CD1c-positive myeloid dendritic cell (primary cell): Measurements from ENCODE around the gene CPNE8.
"Not testable (repeated sequence)": the region's sequence is repeated elsewhere in the genome, so short reads cannot be mapped to it uniquely, and the experiment has no call there.

ENCODE experiments used
- DNase-seq: peaks from one replicate; pipeline ENCODE4 v3.0.0-alpha.2; 2016; ENCODE audit errors: extremely low spot score

Gene CPNE8

DNA sequence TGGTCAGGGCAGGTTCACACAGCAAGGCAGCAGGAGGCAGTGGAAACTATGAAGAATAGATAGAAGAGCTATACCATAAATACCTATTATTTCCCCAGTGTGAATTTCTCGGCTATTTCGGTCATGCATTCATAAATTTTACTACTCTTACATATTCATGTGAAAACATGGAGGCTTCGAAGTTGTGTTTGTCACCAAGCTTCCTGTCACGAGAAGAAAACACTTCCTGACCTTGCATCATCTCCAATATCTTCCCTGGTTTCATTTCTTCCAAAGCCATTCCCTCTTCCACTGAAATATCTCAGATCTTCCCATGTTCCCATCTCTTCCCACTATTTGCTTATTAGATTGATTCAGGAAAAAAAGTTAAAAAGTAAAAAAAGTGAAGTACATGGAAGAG is 80.4 kb downstream of the CPNE8 start:
- no peak for DNase-seq

DNA sequence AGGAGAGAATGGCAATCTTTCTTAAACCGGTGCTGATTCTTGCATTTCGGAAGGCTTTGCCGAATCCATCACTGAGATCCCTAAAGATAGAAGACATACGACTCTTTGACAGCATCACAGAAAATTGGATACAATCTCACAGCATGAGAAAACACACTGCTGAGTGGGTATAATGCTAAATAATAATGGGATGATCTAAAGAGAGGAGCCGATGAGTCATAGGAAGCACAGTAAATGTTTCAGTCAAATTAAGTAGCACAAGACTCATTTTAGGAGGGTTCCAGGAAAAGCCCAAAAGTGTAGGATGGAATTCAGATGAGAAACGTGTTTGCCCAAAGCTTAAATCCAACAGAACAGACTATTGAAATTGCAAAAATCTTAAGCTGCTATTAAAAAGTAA is 81.7 kb downstream of the CPNE8 start:
- DNase-seq: no peak

DNA sequence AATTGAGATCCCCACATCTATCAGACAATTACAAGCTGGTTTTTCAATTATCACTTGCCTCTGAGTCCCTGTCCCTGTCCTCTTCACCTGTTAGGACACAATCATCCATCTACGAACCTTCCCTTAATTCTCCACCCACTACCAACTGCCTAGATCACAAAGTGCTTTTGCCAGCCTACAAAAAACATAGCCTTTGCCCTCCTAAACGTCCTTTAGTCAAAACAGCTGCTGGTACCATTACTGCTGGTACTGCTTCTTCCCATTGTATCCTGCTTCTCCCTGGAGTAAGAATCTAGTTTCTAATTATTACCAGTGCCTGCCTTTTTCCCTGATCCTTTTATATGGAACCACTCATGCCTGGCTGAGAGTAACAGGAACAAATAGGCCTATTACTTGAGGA is 82.1 kb downstream of the CPNE8 start:
- DNase-seq: no peak

DNA sequence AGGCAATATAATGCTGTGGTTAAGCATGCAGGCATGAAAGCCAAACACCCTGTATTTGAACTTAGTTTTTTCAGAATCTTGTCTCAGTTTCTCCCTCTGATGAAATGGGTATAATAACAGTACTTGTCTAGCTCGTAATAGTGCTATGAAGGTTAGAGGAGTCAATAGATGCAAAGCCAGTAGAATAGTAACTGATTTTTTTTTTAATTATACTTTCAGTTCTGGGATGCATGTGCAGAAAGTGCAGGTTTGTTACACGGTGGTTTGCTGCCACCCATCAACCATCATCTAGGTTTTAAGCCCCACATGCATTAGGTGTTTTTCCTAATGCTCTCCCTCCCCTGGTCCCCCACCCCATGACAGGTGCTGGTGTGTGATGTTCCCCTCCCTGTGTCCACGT is 87.4 kb downstream of the CPNE8 start:
- no peak for DNase-seq

DNA sequence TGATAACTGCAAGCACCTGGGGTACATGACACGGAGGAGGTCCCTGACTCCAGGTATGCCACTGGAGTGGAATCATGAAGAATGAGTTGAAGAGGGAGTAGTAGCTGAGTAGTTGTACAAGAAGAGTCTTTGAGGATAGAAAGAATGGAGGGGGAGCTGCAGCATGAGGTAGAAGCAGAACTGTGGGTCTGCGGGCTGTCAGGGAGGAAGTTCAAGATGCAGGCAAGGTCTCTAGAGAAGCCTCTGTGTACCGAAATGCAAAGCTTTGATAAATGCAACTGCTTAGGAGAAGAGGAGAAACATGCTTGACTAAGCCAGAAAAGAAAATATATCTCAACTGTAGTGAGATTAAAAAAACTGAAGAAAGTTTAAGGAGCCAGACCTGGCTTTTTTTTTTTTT is 91.5 kb downstream of the CPNE8 start:
- no peak for DNase-seq

DNA sequence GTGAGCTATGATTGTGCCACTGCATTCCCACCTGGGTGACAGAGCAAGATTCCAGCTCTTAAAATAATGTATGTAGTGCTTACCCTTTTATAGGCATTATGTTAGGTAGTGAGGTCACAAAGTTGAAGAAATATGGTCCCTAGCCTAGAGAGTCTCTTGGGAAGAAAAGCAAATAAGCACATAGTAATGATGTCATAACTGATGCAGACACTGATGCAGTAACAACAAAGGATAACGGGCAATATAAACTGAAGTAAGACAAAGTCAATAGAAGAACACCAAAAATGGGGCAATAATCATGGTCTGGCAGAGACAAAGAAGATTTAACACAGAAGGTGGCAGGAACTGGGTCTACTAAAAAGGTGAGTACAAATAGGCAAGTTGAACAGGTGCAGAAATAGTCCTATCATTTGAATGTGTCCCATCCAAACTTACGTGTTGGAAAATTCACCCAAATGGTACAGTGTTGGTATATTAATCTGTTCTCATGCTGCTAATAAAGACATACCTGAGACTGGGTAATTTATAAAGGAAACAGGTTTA is 93.5 kb downstream of the CPNE8 start:
- DNase-seq: no peak

DNA sequence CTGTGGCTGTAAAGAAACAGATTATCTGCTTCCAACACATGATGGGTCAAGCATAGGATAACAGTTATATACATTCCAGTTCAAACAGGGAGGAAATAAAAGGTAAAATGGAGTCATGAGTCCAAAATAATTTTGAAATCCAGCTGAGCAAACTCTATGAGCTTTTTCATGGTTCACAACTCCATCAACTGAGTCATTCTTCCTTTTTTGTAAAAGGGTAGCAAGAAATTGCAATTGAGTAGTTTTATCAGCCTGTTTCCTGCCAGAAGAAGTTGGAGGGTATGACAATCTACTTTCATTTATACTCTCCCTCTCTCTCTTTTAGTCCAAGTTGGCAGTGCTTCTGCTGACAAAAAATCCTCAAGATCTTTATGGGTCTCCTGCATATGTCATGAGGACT is 95.6 kb downstream of the CPNE8 start:
- DNase-seq: no peak

DNA sequence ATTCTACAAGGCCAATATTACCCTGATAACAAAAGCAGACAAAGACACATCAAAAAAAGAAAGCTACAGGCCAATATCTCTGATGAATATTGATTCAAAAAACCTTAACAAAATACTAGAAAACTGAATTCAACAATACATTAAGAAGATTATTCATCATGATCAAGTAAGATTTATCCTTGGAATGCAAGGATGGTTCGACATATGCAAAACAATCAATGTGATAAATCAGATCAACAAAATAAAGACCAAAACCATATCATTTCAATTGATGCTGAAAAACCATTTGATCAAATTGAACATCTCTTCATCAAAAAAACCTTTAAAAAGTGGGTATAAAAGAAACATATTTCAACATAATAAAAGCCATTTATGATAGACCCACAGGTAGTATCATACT is 117.3 kb downstream of the CPNE8 start:
- DNase-seq: no peak

DNA sequence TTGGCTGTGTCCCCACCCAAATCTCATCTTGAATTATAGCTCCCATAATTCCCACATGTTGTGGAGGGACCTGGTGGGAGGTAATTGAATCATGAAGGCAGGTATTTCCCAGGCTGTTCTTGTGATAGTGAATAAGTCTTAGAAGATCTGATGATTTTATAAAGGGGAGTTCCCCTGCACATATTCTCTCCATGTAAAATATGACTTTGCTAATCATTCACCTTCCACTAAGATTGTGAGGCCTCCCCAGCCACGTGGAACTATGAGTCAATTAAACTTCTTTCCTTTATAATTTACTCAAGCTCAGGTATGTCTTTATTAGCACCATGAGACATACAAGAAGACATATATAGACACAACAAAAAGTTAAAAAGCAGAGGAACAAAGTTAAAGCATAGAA is 120.0 kb downstream of the CPNE8 start:
- DNase-seq: no peak

DNA sequence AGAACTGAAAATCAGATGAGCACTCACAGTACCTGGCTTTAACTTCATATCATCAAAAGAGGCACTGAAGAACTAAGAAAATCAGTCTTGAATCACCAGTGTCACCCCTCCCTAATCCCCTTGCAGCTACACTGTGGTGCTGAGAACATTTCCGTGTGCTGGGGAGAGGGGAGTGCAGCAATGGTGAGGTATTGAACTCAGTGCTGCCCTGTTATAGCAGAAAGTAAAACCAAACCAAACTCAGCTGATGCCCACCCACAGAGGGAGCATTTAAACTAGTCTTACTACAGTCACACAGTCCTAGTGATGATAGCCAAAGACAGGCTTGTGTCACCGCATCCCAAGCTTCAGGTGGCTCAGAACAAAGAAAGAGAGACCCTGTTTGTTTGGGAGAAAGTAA is 122.1 kb downstream of the CPNE8 start:
- DNase-seq: no peak

DNA sequence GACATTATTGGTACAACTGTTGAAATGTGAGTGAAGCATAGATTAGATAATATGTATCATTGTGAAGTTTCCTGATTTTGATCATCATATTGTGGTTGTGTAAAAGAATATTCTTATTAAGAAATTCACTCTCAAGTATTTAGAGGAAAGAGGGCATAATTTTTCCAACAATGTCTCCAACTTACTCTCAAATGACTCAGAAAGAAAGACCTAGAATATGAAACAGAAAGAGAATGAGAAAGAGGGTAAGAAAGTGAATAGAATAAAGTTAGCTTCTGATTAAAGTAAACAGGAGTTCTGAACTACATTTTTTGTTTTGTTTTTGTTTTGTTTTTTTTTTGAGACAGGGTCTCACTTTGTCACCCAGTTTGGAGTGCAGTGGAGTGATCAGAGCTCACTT is 123.0 kb downstream of the CPNE8 start:
- no peak for DNase-seq

DNA sequence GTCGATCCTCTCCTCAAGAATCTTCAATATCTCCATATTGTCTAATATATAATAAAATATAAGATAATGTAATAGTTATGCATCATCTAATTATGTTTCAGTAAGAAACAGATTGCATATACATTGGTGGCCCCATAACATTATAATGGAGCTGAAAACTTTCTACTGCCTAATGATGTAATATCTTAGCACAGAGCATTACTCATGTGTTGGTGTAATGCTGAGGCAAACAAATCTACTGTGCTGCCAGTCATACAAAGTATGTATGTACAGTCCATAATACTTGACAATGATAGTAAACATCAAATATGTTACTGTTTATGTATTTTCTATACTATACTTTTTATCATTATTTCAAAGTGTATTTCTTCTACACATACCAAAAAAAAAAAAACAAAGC is 128.7 kb downstream of the CPNE8 start:
- no peak for DNase-seq

DNA sequence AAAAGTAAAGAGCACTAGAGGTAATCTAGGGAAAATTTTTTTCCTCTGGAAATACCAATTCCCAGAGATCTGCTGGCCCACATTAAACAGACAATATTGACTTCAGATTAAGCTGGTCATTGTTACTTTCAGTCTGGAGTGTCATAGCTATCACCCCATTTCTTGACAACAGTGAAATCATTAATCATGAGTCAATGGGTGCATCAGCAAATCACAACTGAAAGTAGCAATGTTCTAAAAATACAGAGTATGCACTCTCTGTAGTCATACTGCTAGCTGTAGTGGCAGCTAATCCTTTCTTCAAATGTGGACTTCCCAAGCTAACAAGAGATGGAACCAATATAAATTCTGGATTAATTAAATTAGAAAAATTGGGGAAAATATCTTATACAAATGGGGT is 129.9 kb downstream of the CPNE8 start:
- DNase-seq: no peak

DNA sequence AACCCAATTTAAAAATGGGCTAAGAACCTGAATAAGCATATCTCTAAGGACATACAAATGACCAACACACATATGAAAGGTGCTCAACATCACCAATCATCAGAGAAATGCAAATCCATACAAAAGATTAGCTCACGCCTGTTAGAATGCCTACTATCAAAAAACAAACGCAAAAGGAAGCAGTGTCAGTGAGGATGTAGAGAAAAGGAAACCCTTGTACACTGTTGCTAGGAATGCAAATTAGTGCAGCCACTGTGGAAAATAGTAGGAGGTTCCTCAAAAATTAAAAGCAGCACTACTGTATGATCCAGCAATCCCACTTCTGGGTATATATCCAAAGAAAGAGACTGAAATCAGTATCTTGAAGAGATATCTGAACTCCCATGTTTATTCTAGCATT is 133.0 kb downstream of the CPNE8 start:
- no peak for DNase-seq

DNA sequence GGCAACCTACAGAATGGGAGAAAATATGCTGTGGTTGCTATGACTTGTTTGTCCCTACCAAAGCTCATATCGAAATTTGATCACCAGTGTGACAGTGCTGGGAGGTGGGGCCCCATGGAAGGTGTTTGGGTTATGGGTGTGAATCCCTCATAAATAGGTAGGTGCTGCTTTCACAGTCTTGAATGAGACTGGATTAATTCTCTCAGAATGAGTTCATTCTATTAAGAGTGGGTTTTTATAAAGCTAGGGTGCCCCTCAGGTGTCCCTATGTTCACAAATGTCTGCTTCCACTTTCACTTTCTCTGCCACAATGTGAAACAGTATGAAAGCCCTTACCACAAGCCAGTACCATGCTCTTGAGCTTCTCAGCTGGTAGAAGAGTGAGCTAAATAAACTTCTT is 133.5 kb downstream of the CPNE8 start:
- DNase-seq: no peak

DNA sequence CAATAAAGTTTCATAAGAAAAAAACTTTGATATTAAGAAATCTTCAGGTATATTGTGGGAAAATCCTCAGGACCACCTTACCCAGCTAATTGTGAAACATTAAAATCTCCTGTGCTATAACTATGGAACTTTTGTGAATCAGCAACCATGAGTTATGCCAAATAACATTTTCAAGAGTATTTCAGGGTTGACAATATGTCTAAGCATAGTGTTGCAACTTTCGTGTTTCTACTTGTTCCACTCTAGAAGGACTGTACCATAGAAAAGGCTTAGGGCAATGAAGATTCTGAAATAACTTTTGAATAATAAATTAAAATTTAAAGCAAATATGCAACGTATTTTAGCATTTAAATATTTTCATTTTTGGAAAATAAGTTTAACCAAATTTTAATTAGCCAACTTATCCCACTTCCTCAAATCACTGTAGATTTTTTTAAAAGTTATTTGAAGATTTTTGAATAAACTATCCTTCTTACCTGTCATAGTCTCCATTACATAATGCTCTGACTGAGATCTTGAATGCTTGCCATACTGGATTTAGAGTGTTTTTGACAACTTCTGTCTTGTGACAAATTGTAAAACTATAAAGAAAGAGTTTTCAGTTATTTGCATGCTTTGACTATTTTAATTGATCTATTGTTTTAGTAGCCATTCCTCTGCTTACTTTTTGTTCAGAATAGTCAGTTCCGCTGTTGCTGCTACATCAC is 143.6 kb downstream of the CPNE8 start:
- no peak for DNase-seq

DNA sequence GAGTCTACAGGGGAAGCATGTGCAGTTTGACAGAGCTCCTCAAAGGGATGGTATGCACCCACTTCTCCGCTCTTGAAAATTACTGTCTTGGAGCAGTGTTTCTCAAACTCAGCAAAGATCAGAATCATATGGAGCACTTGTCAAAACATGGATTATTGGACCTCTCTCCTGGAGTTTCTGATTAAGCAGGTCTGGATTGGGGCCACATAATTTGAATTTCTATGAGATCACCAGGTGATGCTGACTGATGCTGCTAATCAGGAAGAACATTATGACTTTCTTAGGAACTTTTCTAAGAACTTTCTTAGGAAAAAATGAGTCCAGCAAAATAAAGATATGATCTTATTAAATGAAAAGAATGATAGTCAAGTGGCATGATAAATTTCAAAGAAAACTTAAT is 144.3 kb downstream of the CPNE8 start:
- no peak for DNase-seq

DNA sequence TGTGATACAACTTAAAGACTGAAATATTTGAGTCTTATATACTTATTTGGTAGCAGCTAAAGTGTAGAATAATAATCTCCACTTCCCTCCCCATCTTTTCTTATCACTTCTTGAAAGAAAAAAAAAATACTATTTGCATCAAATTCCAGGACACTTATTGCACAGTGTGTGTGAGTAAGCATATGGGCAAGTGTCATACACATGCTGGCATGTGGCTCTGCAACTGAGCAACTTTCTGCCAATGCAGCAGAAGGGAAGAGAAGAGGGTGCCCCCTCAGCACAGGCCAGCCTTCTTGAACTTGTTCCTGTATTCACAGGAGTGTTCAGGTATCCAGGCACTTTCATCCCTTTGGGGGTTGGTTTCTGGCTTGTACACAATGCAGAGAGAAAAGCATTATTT is 145.8 kb downstream of the CPNE8 start:
- no peak for DNase-seq

DNA sequence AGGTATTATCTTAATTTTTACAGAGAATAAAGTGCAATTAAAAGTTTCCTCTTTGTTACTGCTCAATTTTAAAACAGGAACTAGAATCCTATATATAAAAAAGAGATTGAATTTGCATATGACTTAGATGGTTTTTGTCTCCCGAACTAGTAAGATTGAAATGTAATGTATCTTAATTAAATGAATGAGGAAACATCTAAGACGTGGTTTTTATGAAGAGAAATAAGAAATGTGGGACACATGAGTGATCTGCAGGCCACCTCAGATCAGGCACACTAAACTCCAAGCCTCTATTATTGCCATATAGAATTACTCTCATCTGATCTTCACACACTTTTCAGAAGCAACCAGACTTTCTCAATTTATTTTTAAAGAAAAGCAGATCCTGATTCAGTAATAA is 158.6 kb downstream of the CPNE8 start:
- DNase-seq: no peak

DNA sequence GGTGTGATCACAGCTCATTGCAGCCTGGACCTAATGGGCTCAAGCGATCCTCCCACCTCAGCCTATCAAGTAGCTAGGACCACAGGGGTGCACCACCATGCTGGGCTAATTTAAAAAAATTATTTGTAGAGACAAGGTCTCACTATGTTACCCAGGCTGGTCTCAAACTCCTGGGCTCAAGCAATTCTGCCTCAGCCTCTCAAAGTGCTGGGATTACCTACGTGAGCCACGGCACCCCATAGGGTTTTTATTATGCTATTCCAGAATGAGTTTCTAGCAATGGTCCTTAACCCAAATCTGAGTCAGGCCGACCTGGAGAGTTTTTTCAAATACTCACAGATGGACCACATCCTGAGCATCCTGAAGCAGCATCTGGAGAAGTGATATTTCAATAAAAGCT is 159.8 kb downstream of the CPNE8 start:
- no peak for DNase-seq

DNA sequence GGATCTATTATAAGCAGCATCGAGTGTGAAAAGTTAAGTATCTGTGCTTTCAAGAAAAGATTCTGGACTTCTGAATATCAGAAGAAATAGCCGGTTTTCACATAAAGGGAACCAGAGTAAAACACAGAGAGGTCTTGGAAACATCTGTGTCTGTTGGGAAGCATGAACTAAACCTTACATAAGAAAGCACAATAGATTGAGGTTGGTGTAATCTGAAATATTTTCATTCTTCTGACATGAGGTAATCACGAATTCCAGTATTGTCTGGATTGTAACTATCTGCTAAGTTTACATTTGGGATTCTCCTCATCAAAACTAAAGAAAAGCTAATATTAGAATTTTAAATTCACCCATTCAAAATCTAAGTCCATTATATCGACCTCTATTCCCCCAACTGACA is 161.3 kb downstream of the CPNE8 start:
- DNase-seq: no peak

DNA sequence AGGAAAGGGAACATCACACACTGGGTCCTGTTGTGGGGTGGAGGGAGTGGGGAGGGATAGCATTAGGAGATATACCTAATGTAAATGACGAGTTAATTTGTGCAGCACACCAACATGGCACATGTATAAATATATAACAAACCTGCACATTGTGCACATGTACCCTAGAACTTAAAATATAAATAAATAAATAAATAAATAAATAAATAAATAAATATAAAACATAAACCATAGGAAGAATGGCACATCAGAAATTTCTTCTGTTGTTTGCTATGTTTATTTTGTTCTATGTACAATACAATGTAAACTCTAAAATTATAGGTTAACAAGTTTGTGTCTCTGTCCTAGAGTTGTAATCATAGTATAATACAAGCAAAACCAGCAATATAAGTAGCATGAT is 162.9 kb downstream of the CPNE8 start:
- not testable (repeated sequence) for DNase-seq

DNA sequence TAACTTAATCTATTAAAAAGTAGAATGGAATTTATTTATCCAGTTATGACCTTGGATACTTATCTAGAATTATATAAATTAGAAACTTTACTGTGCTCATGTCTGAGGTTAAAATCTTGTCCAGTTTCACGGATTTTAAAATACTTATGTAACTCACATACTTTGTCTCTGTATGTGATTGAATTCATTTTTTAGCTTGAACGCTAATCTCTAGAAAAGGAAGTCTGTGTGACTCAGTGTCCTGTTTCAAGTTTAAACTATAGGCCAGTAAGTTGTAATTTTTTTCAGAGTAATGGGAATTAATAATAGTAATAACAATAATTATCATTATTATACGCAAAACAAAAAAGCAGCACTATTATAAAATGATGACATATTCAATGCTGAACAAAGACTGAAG is 168.6 kb downstream of the CPNE8 start:
- no peak for DNase-seq

DNA sequence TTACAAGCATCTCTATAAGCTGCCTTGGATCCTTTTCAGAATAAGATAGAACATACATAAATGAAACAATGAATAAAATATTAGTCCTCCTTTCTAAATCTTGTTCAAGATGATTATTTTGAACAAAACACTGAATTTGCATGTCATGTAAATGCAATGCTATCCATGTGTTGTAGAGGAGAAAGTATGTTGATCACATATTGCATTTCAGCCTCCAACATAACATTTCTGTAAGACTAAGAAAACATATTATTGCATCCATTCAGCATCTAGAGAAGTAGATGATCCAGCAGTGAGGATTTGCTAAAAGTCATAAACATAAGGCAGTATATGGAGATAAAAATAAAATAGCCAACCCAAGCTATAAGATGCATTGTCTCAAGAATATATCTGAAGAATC is 172.6 kb downstream of the CPNE8 start:
- no peak for DNase-seq
